CD4-positive, alpha-beta T cell treated with Interferon gamma for 1 hour (primary cell): Measurements from ENCODE around the gene MRPS2.
"Not testable (repeated sequence)": the region's sequence is repeated elsewhere in the genome, so short reads cannot be mapped to it uniquely, and the experiment has no call there.

Source experiments
- DNase-seq: peaks from one replicate; pipeline ENCODE4 v3.0.0-alpha.2; 2020

The MRPS2 gene

DNA sequence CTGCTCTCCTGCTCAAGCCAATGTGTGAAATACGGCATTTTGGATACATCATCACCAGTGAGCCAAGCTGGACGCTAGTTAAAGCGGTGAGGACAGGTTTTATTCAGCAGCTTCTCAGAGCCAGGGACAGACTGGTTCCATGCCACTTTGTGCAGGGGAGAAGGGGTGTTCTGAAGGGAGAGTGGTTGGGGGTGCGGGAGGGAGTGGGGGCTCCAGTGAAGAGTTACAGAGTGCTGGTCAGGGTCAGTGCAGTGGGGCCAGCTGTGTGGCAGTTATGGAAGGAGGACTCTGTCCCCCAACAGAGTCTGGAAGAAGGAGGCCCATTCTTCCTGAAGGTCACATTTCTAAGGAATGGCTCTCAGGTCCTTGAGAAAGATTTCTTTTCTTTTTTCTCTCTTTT is 34.3 kb downstream of the MRPS2 start:
- DNase-seq, result not testable (repeated sequence)

DNA sequence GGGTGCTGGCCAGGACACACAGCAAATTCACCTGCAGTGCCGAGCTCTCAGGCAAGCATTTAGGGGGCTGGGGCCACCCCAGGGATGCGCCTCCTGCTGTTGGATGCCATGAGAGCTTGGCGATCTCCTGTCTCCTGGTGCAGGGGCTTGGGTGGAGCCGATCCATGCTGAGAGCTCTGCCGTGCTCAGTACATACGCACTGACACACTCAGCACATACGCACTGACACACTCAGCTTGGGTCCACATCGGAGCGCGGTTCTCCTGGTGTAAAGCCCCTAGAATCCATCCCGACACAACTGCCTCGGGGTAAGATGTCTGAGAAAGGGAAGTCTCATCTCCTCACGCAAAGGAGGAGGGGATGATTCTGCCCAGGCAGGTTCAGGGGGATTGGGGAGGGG is 35.1 kb downstream of the MRPS2 start:
- DNase-seq, result not testable (repeated sequence)

DNA sequence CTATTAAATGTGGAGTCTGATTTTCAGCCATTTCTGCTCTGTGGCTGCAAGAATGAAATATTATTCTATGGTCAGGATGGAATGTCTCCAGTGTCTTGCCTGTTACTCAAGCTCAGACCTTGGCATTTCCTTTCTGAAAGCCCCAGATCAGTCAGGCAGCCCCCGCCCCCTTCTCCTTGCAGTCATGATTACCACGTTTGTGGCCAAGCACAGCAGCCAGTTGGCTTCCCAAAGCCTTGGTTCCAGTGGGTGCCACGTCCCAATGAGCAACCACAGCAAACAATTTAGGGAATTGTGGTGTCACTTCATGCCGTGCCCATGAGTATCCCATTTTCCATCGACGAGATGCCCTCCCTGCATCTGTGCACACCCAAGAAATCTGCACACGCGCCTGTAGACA is 35.7 kb downstream of the MRPS2 start:
- DNase-seq, result no peak

DNA sequence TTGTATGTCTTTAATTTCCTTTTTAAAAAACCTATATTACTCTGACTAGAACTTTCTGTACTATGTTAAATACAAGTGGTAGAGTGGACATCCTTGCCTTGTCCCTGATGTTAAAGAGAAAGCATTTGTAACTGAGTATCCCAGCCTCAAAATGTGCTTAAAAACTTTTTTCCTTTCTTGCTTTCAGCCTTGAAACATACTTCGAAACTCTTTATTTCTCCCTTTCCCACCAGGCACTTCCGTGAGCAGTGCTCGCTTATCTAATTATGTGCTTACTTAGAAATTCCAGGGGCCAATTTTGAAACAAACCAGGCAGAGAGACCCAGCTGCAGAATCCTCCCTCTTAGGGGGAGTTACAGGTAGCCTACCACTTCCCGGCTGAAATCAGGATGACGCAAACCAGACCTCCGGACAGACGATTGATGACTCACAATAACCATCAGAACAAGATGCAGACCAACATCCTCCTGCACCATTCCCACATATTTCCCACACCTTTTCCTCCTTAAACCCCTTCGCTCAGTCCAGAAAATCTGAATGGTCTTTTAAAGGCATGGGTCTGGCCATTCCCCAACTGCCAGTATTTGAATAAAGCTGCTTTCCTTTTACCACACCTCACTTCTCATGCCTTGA is 42.9 kb downstream of the MRPS2 start:
- DNase-seq, result not testable (repeated sequence)

DNA sequence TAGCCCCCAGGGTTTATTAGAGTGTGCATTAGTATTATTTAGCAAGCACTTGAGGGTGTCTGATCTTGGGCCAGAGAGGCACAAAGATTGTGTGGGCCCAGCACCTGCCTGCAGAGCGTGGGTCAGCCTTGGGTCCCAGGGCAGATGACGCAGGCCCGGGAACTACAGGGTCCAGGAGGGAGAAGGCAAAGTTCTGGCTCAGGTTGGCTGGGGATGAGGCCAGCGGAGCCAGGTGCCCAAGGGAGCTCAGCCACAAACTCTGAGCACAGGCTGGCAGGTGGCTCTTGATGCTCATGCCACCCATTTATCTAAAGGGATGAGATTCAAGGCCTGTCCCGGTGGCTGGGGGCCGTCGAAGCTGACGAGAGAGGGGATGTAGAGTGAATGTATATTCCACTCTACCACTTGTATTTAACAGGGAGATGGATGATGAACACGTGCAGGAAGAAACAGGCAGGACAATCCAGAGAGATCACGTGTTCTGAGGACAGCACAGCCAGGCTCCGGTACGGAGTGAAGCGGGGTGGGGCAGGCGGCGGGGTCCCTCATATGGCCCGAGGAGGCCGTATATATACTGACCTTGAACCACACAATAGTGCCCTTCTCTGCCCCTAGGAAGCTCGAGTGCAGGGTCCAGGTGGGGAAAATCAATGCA is 44.6 kb downstream of the MRPS2 start:
- DNase-seq, result no peak

DNA sequence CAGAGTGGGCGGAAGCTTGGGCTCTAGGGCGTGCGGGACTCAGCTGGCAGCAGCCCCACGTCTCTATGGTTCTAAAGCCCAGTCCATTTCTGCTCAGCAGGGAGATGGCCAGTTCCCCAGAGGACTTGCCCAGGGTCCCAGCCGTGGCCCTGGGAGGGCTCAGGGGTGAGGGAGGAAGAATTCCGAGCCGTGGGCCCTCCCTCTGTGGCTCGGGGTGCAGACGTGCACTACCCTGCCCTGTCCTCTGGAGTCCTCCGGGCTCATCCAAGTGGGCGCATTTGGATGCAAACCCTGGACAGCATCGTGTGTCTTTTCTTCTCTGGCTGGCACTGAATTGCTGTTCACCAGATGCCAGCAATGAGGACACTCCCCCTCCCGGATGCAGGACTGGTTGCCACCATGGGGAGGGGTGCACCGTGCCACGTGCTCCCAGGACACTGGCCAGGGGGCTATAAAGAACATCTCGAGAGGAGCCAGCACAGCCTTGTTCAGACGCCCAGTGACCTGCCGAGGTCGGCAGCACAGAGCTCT is 45.2 kb downstream of the MRPS2 start, which contains the start of gene OBP2A:
Gene OBP2A, plus strand, starts transcription at position 481 of the 531 bp plus-strand sequence. CDS start 55 bp downstream, outside the sequence.
- not testable (repeated sequence) for DNase-seq

DNA sequence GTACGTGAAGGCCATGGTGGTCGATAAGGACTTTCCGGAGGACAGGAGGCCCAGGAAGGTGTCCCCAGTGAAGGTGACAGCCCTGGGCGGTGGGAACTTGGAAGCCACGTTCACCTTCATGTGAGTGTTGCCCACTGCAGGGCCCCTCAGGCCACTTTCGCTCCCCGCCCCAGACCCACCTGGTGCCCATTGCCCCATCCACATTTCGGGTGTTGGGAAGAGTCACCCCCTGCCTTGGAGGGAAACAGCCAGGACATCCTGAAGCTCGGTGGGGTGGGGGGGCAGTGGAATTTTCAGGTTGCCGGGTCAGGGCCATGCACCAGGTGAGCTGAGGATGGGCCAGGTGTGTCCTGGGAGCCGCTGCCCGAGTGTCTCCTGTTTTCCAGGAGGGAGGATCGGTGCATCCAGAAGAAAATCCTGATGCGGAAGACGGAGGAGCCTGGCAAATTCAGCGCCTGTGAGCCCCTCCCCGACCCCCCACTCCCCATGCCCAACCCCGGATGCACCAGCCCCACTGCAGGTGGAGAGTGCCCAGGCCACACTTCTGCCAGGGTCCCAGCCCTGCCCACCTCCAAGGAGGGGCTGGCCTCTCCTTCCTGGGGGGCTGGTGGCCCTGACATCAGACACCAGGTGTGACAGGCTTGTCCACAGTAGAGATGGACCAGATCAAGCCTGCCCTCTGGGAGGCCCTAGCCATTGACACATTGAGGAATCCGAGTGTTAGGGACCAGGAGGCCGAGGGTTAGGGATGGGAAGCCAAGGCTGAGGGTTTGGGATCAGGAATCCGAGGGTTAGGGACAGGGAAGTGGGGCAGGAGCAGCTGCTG is 46.5 kb downstream of the MRPS2 start:
- DNase-seq, result not testable (repeated sequence)

DNA sequence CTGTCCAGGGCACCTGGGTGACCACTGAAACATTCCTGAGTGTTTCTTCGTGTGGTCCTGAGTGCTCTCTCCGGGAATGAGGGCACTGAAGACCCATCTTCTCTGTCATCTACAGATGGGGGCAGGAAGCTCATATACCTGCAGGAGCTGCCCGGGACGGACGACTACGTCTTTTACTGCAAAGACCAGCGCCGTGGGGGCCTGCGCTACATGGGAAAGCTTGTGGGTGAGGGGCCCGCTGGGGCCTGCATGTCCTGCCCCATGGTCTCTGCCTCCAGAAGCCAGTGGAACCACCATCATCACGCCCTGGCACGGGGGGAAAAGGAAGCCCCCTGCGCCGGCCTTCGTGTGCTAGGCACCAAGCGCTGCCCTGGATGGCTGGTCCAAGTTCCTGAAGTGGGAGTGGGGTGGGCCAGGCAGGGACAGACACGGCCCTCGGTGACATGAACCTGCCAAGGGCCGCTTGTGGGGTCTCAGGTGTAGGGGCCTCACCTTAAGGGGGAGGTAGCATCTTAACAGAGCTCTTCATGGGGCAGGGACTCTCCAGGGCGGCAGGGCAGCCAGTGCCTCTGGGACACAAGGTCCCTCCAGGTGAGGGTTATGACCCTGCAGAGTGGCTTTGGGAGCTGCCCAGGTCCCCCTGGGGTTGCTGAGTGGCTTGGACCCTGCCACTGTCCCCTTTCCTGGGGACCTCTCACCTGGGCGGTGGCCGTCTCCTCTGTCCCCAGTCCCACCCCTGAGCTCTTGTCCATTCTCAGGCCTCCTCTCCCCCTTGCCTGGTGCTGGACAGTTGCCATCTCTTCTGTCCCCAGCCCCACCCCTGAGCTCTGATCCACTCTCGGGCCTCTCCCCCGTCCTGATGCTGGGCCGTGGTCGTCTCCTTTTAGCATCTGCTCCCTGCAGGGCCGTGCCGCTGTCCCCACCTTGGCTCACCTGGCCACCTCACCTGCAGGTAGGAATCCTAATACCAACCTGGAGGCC is 47.6 kb downstream of the MRPS2 start:
- no peak for DNase-seq

DNA sequence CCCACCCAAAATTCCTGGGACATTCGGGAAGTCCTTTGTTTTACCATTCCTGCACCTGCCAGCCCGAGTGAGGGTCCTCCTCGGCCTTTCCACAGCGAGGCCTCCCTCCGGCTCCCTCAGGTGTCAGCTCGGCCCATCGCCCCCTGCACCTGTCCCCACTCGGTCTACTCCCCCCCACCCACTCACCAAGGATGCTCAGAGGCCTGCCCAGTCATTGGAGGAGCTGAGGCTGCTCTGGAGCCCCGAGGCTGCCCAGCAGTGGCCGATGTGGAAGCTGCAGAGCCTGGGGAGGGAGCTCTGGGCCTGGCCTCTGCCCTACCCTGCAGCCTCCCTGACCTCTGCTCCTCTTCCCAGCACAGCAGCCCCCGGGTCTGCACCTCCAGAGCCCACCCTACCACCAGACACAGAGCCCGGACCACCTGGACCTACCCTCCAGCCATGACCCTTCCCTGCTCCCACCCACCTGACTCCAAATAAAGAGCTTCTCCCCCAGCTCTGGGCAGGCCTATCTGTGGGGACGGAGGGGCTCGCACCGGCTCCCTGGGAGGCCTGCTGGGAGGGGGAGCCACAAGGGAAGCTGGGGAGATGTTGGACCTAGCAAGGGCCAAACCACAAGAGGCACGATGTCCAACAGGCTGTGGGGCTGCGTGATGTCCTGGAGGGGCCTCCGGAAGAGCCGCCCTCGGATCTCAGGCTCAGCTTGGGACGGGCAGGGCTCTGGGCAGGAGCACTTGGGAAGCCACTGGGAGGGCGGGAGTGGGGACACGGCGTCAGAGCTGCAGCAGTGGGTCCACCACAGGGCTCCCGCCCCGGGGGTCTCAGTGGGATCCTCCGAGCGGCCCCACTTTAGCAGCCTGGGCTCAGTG is 49.2 kb downstream of the MRPS2 start:
- DNase-seq, result not testable (repeated sequence)

DNA sequence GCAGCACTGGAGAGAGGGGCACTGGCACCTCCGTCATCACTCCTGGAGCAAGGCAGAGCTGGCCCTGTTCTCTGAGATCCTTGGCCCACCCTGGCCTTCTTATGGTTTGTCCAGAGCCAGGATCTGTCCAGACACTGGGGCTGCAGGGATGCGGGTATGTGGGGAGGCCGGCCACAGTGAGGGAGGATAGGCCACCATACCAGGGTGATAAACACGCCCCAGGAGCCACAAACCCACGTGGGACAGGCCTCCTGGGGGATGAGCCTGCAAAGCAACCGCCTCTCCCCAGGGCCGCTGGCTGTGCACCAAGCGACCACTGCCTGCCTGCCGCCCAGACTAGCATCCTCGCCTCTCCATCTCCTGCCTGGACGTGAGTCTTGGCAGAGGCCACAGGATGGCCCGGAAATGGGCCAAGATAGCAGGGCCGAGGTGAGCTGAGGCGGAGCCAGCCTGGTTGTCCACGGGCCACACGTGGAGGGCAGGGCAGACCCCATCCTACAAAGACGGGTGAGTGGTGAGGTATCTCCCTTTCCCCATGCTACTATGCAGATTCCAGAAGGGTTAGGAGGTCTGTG is 49.9 kb downstream of the MRPS2 start:
- DNase-seq, result no peak

DNA sequence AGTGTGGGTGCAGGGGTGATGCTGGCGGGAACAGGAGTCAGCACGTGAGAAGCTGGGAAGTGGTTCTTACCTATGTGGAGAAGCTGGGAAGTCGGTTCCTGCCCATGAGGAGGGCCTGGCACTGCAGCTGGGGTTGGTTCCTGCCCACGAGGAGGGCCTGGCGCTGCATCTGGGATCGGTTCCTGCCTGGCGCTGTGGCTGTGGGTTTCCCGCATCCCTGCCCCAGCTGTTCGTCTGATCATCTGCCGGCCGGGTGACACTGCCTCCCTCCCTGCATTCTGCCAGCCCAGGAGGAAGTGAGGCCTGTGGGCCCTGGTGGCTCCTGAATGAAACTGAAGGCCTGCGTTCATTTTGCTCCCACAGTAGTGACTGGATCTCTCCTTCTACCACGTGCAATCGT is 50.5 kb downstream of the MRPS2 start:
- no peak for DNase-seq

DNA sequence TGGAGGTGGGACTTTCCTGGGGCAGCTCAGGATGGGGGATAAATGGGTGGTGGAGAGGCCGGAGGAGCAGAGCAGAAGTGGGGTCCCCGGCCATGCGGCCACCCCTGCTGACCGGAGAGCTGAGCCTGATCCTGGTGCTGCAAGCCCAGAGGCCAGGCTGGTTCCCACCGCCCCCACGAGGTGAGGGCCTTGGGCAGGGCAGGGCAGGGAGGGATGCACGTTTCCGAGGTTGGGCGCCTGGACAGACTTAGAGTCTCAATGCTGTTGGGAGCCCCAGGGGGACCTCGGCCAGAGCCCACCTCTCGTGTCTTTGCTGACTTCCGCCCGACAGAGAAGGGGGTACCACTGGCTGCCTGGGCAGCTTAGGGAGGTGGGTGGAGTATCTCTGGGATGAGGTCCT is 51.0 kb downstream of the MRPS2 start:
- no peak for DNase-seq

DNA sequence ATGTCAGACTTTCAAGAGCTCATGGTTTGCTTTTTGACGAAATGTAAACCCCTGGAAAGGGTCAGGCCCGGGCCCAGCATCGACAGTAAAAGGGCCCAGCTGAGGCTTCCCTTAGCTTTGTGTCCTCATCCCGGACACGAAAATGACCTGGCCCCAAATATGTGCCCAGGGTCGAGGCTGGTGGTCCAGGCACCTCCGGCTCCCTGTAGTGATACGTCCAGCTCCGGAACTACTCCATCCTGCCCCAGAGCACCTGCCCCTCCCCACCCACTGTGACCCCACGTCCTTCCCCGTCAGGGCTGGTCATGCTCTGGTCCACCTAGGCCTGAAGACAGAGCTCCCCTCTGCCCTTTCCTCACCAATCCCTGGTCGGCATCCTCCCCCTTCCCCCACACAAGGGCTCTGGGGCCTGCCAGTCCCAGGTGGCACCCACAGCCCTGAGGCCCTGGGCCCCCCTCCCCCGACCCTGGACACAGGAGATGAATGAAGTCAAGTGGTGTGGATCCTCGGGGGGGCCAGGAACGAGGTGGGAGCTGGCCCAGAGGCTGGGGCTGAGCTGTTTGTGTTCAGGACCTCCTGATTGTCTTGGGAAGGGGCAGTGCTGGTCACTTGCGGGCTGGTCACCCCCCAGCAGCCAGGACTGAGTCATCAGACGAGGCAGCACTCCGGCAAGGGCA is 51.7 kb downstream of the MRPS2 start:
- no peak for DNase-seq

DNA sequence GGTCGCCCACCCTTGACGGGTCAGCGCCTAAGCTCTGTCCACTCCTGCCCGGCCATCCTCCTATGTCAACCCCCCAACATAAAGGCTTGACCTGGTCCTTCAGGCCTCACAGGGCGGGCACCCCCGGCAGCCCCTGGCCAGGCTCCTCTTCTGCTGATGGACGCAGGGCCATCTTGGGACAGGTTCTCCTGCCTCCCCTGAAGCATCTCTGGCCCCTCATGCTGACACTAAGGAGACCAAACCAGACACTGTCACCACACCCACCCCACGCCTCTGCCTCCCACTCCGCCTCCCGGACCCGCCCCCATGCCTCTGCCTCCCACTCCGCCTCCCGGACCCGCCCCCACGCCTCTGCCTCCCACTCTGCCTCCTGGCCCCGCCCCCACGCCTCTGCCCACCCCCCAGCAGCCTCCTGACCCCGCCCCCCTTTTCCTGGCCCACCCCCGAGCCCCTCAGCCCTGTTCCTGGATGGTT is 52.3 kb downstream of the MRPS2 start:
- no peak for DNase-seq
